GM13977 (cell line): ENCODE data around the gene MUTYH.
"Not testable (repeated sequence)": the region's sequence is repeated elsewhere in the genome, so short reads cannot be mapped to it uniquely, and the experiment has no call there.

ENCODE experiments used
- DNase-seq: peaks from one replicate; pipeline ENCODE4 v3.0.0; 2012; ENCODE audit warnings: low spot score
- CTCF ChIP-seq: IDR thresholded peaks from 2 replicates; pipeline ENCODE4 v1.5.1; 2012; ENCODE audit warnings: mild to moderate bottlenecking, control low read depth; ENCODE audit not compliant: insufficient read depth; ENCODE audit errors: extremely low read depth, missing control alignments
- in situ Hi-C: fragments of 300-500 bp; cut with MboI; formaldehyde crosslinking; loops from one replicate; pipeline ENCODE4 v1.12.0; 2022; ENCODE audit warnings: low sequenced_read_pairs, low pct_unique_long_range_greater_than_20kb, mixed read lengths, inconsistent platforms; ENCODE audit not compliant: unreplicated experiment

MUTYH gene

GRCh38 chr1:45300669-45300997 lies 39.6 kb downstream of the MUTYH start:
- DNase-seq, result no peak
- in situ Hi-C loops, result loop anchor here (5.0 to 25.0 kb wide), 3 partner anchors 64 to 463 kb away; partner anchors contain the start of gene PTCH2
- TF ChIP-seq CTCF, result no peak

GRCh38 chr1:45299981-45300668 lies 40.1 kb downstream of the MUTYH start:
- peak; percentile 72 for DNase-seq
- peak; percentile 66 for TF ChIP-seq CTCF
- in situ Hi-C loops, result loop anchor here (5.0 to 25.0 kb wide), 3 partner anchors 65 to 463 kb away; partner anchors contain the start of gene PTCH2

GRCh38 chr1:45299296-45299695 lies 40.9 kb downstream of the MUTYH start:
- in situ Hi-C loops, result no loop called here

GRCh38 chr1:45297666-45298356 lies 42.4 kb downstream of the MUTYH start:
- in situ Hi-C loops, result no loop called here
- no peak for TF ChIP-seq CTCF
- no peak for DNase-seq

More at GRCh38 chr1:45299296-45299695, 40.9 kb downstream of the MUTYH start:
- DNase-seq, result no peak
- TF ChIP-seq CTCF, result no peak

- in situ Hi-C loops, result no loop called here
- no peak for DNase-seq
- TF ChIP-seq CTCF, result no peak
Measured at GRCh38 chr1:45291716-45292115, 48.5 kb downstream of the MUTYH start.

GRCh38 chr1:45291002-45291401 lies 49.2 kb downstream of the MUTYH start:
- in situ Hi-C loops, DNase-seq: not testable (repeated sequence)

GRCh38 chr1:45286521-45286920 lies 53.7 kb downstream of the MUTYH start:
- DNase-seq, in situ Hi-C loops: not testable (repeated sequence)

- in situ Hi-C loops, DNase-seq: not testable (repeated sequence)
Measured at GRCh38 chr1:45284858-45285257, 55.4 kb downstream of the MUTYH start.
